Hair follicle dermal papilla cell (primary cell): ENCODE measurements around the gene KIF13A. TPM values are rescaled to one million over a fixed set of nuclear protein-coding genes. Genes with fewer than 3 reads are reported as not detected.

Experiments
- small RNA-seq: library from RNA; depleted of rRNA; stranded (forward); fragments of <200 nt; gene quantifications from one replicate; pipeline ENCODE3, GENCODE V24; 2012
- total RNA-seq: library from RNA; depleted of rRNA; stranded (reverse); fragments of >200 nt; gene quantifications from 2 replicates; pipeline ENCODE4 v1.2.3, GENCODE V29; 2012

KIF13A gene
- 86.8 and 114 TPM in 2 replicates for total RNA-seq

GRCh38 chr6:17987447-17987696, at the start of gene KIF13A:
Gene KIF13A, minus strand, starts transcription at chr6:17987635. Its CDS starts 172 bp downstream, at chr6:17987463.

Small RNA genes lying within 50 kb of the gene (small RNA-seq; reads per million reads assigned to genes)
- not detected for gene RF00019
- gene RNA5SP204 = 4.8 reads per million, percentile 77 among the genes with 10 or more reads in this experiment

Other genes starting within 250 kb of the KIF13A start
- gene NHLRC1, start 135.0 kb upstream of the KIF13A start, total RNA-seq = 4.1 and 5.5 TPM in 2 replicates
- 14.2 and 16.7 TPM in 2 replicates for gene TPMT, start 167.4 kb upstream of the KIF13A start, total RNA-seq
- 30.6 and 37.3 TPM in 2 replicates for gene KDM1B, start 167.8 kb upstream of the KIF13A start, total RNA-seq